22Rv1 (cell line): ENCODE results near the gene MAPK9.

Source experiments
- H3K27ac ChIP-seq: fragments of 450-650 bp; 2 replicates; pipeline ENCODE4 v1.5.1; 2017
- CTCF ChIP-seq: fragments of 450-650 bp; IDR thresholded peaks from 2 replicates; pipeline ENCODE4 v1.5.1; 2017; ENCODE audit warnings: mild to moderate bottlenecking
- ZFX ChIP-seq: fragments of 450-650 bp; IDR thresholded peaks from 2 replicates; pipeline ENCODE4 v1.6.1; 2017; ENCODE audit warnings: antibody characterized with exemption, borderline replicate concordance

The MAPK9 gene

GRCh38 chr5:180291943-180292831, at the start of gene MAPK9:
Gene MAPK9, minus strand, starts transcription at chr5:180292083. Its CDS starts 11,522 bp downstream, at chr5:180280561.
- TF ChIP-seq ZFX: no peak
- no peak for TF ChIP-seq CTCF
- peak within 1 kb of the TSS; percentile 78 for H3K27ac ChIP-seq

GRCh38 chr5:180341595-180341994, 49.7 kb upstream of the MAPK9 start:
- TF ChIP-seq ZFX (no peak), CTCF (no peak)
- H3K27ac ChIP-seq: no peak overlapping the region

- H3K27ac ChIP-seq: no peak overlapping the region
- TF ChIP-seq CTCF (no peak), ZFX (no peak)
Measured at GRCh38 chr5:180340856-180341255, 49.0 kb upstream of the MAPK9 start.

- H3K27ac ChIP-seq: no peak overlapping the region
- no peak for TF ChIP-seq CTCF
- TF ChIP-seq ZFX: no peak
Measured at GRCh38 chr5:180339583-180340183, 47.8 kb upstream of the MAPK9 start.

GRCh38 chr5:180338001-180338707, 46.3 kb upstream of the MAPK9 start:
- TF ChIP-seq ZFX: no peak
- TF ChIP-seq CTCF: no peak
- no peak overlapping the region for H3K27ac ChIP-seq

- no peak for TF ChIP-seq CTCF
- TF ChIP-seq ZFX: no peak
- H3K27ac ChIP-seq: no peak overlapping the region
Measured at GRCh38 chr5:180336234-180337020, 44.5 kb upstream of the MAPK9 start.
